ENCODE results near the gene ZSCAN18. TPM values are rescaled to one million over a fixed set of nuclear protein-coding genes. Genes with fewer than 3 reads are reported as not detected.

Gene ZSCAN18
- total RNA-seq, 2 donors from 2014 or later, result 17.1 to 22.9 TPM

DNA sequence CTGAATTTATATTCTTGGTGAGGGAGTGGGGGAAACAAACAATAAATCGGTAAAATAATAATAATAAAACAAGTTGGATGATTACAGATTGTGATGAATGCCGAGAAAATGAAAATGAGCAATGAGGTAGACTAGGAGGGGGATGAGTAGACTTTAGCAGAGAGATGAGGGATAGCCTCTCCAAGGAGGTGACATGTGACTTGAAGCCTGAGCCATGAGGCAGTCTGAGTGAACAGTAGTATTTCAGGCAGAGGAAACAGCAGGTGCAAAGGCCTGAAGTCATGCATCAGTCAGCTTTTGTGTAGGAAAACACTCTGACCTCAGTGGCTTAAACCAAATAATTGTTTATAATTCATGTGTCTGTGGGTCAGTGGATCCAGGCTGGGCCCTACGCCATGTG, 34.3 kb downstream of the ZSCAN18 start:
- TF ChIP-seq, protein P1, sequence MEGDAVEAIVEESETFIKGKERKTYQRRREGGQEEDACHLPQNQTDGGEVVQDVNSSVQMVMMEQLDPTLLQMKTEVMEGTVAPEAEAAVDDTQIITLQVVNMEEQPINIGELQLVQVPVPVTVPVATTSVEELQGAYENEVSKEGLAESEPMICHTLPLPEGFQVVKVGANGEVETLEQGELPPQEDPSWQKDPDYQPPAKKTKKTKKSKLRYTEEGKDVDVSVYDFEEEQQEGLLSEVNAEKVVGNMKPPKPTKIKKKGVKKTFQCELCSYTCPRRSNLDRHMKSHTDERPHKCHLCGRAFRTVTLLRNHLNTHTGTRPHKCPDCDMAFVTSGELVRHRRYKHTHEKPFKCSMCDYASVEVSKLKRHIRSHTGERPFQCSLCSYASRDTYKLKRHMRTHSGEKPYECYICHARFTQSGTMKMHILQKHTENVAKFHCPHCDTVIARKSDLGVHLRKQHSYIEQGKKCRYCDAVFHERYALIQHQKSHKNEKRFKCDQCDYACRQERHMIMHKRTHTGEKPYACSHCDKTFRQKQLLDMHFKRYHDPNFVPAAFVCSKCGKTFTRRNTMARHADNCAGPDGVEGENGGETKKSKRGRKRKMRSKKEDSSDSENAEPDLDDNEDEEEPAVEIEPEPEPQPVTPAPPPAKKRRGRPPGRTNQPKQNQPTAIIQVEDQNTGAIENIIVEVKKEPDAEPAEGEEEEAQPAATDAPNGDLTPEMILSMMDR (IDR thresholded peaks at IDR 0.05), result no peak
- Histone ChIP-seq H3K4me1 (no peaks in the 10 kb centered on the region), H3K9ac (ENCODE audit: low read depth in 2 of 2, low read length in 2 of 2) (no peak overlapping the region), H3K27ac (no peak overlapping the region), H3K36me3 (no peaks in the 10 kb centered on the region), H3K27me3 (no peaks in the 10 kb centered on the region), H3K9me3 (peaks cover 5% of the 10 kb centered on the region), H3K4me3 (no peak overlapping the region)
- intact Hi-C loops (cut with DNase I), result no loop called here
- DNase-seq, result no peak

DNA sequence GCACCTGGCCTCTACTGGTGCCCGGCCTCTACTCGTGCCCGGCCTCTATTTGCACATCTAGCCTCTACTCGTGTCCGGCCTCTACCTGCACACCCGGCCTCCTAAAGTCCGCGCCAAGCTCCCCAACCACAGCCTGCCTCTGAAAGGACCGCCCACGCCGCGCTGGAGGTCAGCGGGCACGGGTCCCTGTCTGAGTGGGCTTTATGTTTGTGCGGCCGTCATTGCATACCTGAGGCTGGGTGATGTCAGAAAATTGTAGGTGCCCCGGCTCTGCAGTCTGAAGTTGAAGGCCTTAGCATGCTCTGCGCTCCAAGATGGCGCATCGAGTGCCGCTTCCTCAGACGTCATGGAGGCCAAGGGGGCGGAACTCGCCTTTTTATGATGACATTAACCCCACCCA, 37.8 kb downstream of the ZSCAN18 start:
- no peaks in the 10 kb centered on the region for H3K27me3 ChIP-seq
- no peaks in the 10 kb centered on the region for H3K36me3 ChIP-seq
- no peaks in the 10 kb centered on the region for H3K4me1 ChIP-seq
- H3K4me3 ChIP-seq, result no peak overlapping the region
- intact Hi-C loops (cut with DNase I), result no loop called here
- H3K9me3 ChIP-seq, result no peaks in the 10 kb centered on the region
- TF ChIP-seq, protein P1 (IDR thresholded peaks at IDR 0.05), result no peak
- no peak for DNase-seq
- H3K9ac ChIP-seq (ENCODE audit: low read depth in 2 of 2, low read length in 2 of 2), result peak overlapping the region in 1 of 2 donors; percentile 56
- no peak overlapping the region for H3K27ac ChIP-seq

DNA sequence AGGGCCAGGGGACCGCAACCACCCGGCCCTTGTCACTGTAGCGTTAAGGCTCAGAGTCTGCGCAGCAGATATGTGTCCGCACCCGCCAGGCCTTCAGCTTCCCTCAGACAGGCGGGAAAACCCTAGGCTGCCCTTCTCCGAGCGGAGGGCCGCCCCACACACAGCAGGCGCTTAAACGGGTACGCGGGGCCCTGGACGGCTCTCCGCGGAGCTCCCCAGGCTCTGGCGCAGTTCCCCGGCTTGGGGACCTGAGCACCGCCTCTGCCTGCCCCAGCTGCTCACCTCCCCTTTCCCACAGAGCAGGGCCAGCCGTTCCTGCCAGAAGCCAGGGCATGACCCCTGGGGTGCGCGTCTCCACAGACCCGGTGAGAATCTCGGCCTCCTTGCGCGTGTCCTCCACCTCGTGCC, 38.4 kb downstream of the ZSCAN18 start:
- Histone ChIP-seq H3K36me3 (no peaks in the 10 kb centered on the region), H3K9me3 (no peaks in the 10 kb centered on the region), H3K27me3 (no peaks in the 10 kb centered on the region), H3K9ac (ENCODE audit: low read depth in 2 of 2, low read length in 2 of 2) (peak overlapping the region; percentile 26 to 56), H3K4me3 (peak overlapping the region; percentile 41), H3K4me1 (no peaks in the 10 kb centered on the region), H3K27ac (peak overlapping the region; percentile 71)
- intact Hi-C loops (cut with DNase I), result no loop called here
- DNase-seq, result no peak
- TF ChIP-seq, protein P1 (IDR thresholded peaks at IDR 0.05), result no peak

DNA sequence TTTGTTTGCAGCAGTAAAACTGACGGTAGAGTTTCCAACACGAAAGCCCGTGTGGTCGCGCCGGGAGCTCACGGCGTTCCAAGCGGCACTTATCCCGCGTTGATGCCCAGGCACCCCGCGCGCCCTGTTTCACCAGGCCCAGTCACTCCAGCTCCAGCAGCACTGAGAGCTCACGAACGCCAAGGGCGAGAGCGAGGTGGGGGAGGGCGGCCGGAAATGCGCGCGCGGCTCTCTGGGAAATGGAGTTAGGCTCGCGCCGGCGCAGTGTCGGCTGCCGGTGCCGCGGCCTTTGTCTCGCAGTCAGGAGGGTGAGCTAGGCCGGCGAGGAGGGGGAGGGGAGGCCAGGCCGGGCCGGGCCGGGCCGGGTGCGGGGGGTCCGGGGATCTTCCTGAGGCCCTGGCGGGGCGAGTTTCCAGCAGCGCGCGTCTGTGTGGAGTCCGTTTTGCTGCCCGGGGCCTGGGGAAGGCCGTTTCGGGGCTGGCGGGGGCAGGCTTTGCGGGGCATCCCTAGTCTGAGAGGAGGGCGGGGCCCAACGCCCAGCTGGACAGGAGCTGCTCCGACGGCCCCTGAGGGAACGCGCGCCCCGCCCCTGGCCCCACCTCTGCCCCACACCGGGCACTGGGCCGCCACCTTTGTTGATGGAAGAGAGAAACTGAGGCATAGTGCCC, 38.9 kb downstream of the ZSCAN18 start, which contains the start of gene ZNF135:
TSS of gene ZNF135 (plus strand) at position 280 of the 668 bp plus-strand sequence. CDS start 721 bp downstream, outside the sequence.
- H3K27me3 ChIP-seq, result no peaks in the 10 kb centered on the region
- peak; percentile 84 for DNase-seq
- no peaks in the 10 kb centered on the region for H3K36me3 ChIP-seq
- no peaks in the 10 kb centered on the region for H3K4me1 ChIP-seq
- H3K27ac ChIP-seq, result peak within 1 kb of the TSS; percentile 71
- peak within 1 kb of the TSS; percentile 26 to 56 for H3K9ac ChIP-seq (ENCODE audit: low read depth in 2 of 2, low read length in 2 of 2)
- peak within 1 kb of the TSS; percentile 41 for H3K4me3 ChIP-seq
- intact Hi-C loops (cut with DNase I), result no loop called here
- TF ChIP-seq, protein P1 (IDR thresholded peaks at IDR 0.05), result no peak
- H3K9me3 ChIP-seq, result no peaks in the 10 kb centered on the region

DNA sequence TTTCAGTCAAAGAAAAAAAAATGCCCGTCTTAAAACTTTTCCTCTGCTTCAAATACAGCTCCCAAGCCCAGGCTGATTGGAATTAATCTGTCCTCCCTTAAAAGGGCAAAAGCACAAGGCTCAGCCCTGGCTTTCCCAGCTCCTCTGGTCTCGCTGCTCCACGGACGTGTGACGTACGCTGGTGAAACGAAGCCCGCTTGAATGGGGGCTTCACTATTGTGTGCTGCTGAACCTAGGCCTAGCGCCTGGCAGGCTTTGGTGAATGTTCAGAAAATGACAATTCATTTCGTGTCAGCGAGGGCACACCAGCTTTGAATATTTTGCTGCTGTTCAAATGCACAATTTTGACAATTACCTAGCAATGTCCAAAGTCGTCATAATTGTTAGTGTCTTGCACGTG, 39.6 kb downstream of the ZSCAN18 start:
- Histone ChIP-seq H3K9me3 (peaks cover 1% of the 10 kb centered on the region), H3K36me3 (no peaks in the 10 kb centered on the region), H3K27ac (no peak overlapping the region), H3K9ac (ENCODE audit: low read depth in 2 of 2, low read length in 2 of 2) (no peak overlapping the region), H3K4me3 (no peak overlapping the region), H3K27me3 (no peaks in the 10 kb centered on the region), H3K4me1 (no peaks in the 10 kb centered on the region)
- TF ChIP-seq, protein P1 (IDR thresholded peaks at IDR 0.05), result no peak
- no peak for DNase-seq
- intact Hi-C loops (cut with DNase I), result no loop called here
